HCT116 (cell line): Measurements from ENCODE around the gene CHD2. TPM values are rescaled to one million over a fixed set of nuclear protein-coding genes. Genes with fewer than 3 reads are reported as not detected.

Experiments used
- ATAC-seq: fragments of 200-7000 bp; cut with Tn5 transposase; 2 replicates; pipeline ENCODE4 v1.9.1; 2020; ENCODE audit warnings: mild to moderate bottlenecking, moderate library complexity
- BruUV-seq: library from RNA; stranded (reverse); fragments of 400-500 nt; replicated peaks from 2 replicates; lab custom pipeline; 2021; lab: Mats Ljungman, UMichigan
- CTCF ChIA-PET: fragments of 300-600 bp; sonication (Branson Sonifier 250); formaldehyde crosslinking; loops from one replicate; lab custom pipeline; 2021; ENCODE audit warnings: antibody characterized with exemption; lab: Charles Lee
- POLR2A ChIA-PET: fragments of 300-600, 350-600 bp; sonication (Branson Sonifier 250); formaldehyde crosslinking; loops from one replicate; lab custom pipeline; 2021; ENCODE audit warnings: antibody characterized with exemption; lab: Charles Lee
- RAD21 ChIA-PET, 2 experiments: fragments of 300-600 bp; sonication (Branson Sonifier 250); formaldehyde crosslinking; loops; one replicate each; lab custom pipeline; 2023; ENCODE audit warnings: low total read pairs in 2 of 2; ENCODE audit not compliant: uncharacterized antibody in 2 of 2, unreplicated experiment in 2 of 2, low non-redundant PET in 1 of 2; lab: Charles Lee
- DNase-seq: peaks from one replicate; pipeline ENCODE4 v3.0.0-alpha.2; 2010; ENCODE audit warnings: low read depth, low spot score
- H2AFZ ChIP-seq: fragments of 200-600 bp; shearing (Covaris generic), sonication (generic); 2 replicates; pipeline ENCODE4 v1.6.1; 2017; ENCODE audit warnings: low read depth, mixed run types, mixed read lengths, antibody characterized with exemption, low read length; ENCODE audit not compliant: poor library complexity, severe bottlenecking
- H3K27ac ChIP-seq: 2 replicates; pipeline ENCODE4 v1.5.1; 2012; ENCODE audit warnings: low read depth, low read length
- H3K27me3 ChIP-seq: fragments of 200-600 bp; sonication (generic); 2 replicates; pipeline ENCODE4 v1.6.1; 2016; ENCODE audit warnings: mixed run types, low read length, mixed read lengths; ENCODE audit not compliant: insufficient read depth
- H3K36me3 ChIP-seq, 2 experiments: fragments of 200-500 bp in 1 of 2; fragments of 200-600 bp in 1 of 2; sonication (Bioruptor generic) in 1 of 2; sonication (generic) in 1 of 2; 2 replicates each; pipeline versions ENCODE4 v1.5.1 to v1.6.1; 2014 to 2016; ENCODE audit warnings: low read length in 2 of 2, inconsistent platforms in 1 of 2, mixed read lengths in 1 of 2, mixed run types in 1 of 2; ENCODE audit not compliant: insufficient read depth in 2 of 2, control insufficient read depth in 1 of 2
- H3K4me1 ChIP-seq, 2 experiments: fragments of 200-600 bp in 1 of 2; sonication (generic) in 1 of 2; 2 replicates each; pipeline versions ENCODE4 v1.5.1 to v1.6.1; 2012 to 2017; ENCODE audit warnings: low read length in 2 of 2, inconsistent platforms in 1 of 2, mild to moderate bottlenecking in 1 of 2, mixed read lengths in 1 of 2, mixed run types in 1 of 2, moderate library complexity in 1 of 2; ENCODE audit not compliant: insufficient read depth in 2 of 2, control insufficient read depth in 1 of 2
- H3K4me2 ChIP-seq: fragments of 200-600 bp; sonication (generic); 2 replicates; pipeline ENCODE4 v1.6.1; 2017; ENCODE audit warnings: mixed run types, low read length, mixed read lengths
- H3K4me3 ChIP-seq, 2 experiments: fragments of 200-600 bp in 1 of 2; sonication (generic) in 1 of 2; replicated peaks in 1 of 2; 2 replicates each; pipeline ENCODE4 v1.5.1; 2011 to 2016; ENCODE audit warnings: low read length in 2 of 2, control low read depth in 1 of 2, low read depth in 1 of 2, mild to moderate bottlenecking in 1 of 2, mixed read lengths in 1 of 2, mixed run types in 1 of 2
- H3K79me2 ChIP-seq: fragments of 200-600 bp; sonication (generic); 2 replicates; pipeline ENCODE4 v1.6.1; 2017; ENCODE audit warnings: mild to moderate bottlenecking, mixed run types, low read length, moderate library complexity, mixed read lengths; ENCODE audit not compliant: insufficient read depth
- H3K9ac ChIP-seq: fragments of 200-600 bp; sonication (generic); 2 replicates; pipeline ENCODE4 v1.6.1; 2016; ENCODE audit warnings: low read length, mixed read lengths
- H3K9me2 ChIP-seq: fragments of 200-600 bp; sonication (generic), shearing (Covaris generic); 2 replicates; pipeline ENCODE4 v1.6.1; 2017; ENCODE audit warnings: mixed run types, mild to moderate bottlenecking, moderate library complexity; ENCODE audit not compliant: insufficient read depth
- H3K9me3 ChIP-seq, 2 experiments: fragments of 200-500 bp in 1 of 2; fragments of 200-600 bp in 1 of 2; sonication (Bioruptor generic) in 1 of 2; sonication (generic) in 1 of 2; 2 replicates each; pipeline ENCODE4 v1.6.1; 2014 to 2017; ENCODE audit warnings: low read length in 2 of 2, mixed read lengths in 2 of 2, inconsistent platforms in 1 of 2, low read depth in 1 of 2, mild to moderate bottlenecking in 1 of 2, mixed run types in 1 of 2, moderate library complexity in 1 of 2; ENCODE audit not compliant: control insufficient read depth in 1 of 2, insufficient read depth in 1 of 2
- H4K20me1 ChIP-seq: fragments of 200-600 bp; sonication (generic), shearing (Covaris generic); 2 replicates; pipeline ENCODE4 v1.6.1; 2017; ENCODE audit warnings: mixed run types, mild to moderate bottlenecking, moderate library complexity; ENCODE audit not compliant: insufficient read depth
- CEBPB ChIP-seq: IDR thresholded peaks from 2 replicates; pipeline ENCODE4 v1.6.1; 2012; ENCODE audit warnings: low read depth
- MAX ChIP-seq: IDR thresholded peaks from 2 replicates; pipeline ENCODE4 v1.6.1; 2012
- RAD21 ChIP-seq: IDR thresholded peaks from 2 replicates; pipeline ENCODE4 v1.6.1; 2012; ENCODE audit warnings: low read depth, mild to moderate bottlenecking
- SIN3A ChIP-seq: IDR thresholded peaks from 2 replicates; pipeline ENCODE4 v1.6.1; 2012; ENCODE audit warnings: low read depth
- SP1 ChIP-seq: IDR thresholded peaks from 2 replicates; pipeline ENCODE4 v1.6.1; 2012; ENCODE audit warnings: low read depth
- ZBTB33 ChIP-seq: IDR thresholded peaks from 2 replicates; pipeline ENCODE4 v1.6.1; 2011; ENCODE audit warnings: mild to moderate bottlenecking, low read length, moderate library complexity; ENCODE audit not compliant: insufficient replicate concordance; ENCODE audit errors: extremely low read depth
- intact Hi-C: fragments of 100-400 bp; cut with micrococcal nuclease; formaldehyde crosslinking; loops from 2 replicates; pipeline ENCODE4 v1.10.0; 2022
- total RNA-seq: library from RNA; stranded (reverse); gene quantifications from one replicate; pipeline ENCODE4 v1.2.1, GENCODE V29; 2021; ENCODE audit not compliant: unreplicated experiment

CHD2 gene
- total RNA-seq, 1 experiment from 2014 or later = 116 TPM

- TF ChIP-seq MAX = no peak
- TF ChIP-seq RAD21 = no peak
- TF ChIP-seq CEBPB = no peak
Measured at GRCh38 chr15:92892201-92892555, 7.9 kb upstream of the CHD2 start (continued).

- no peaks in the 10 kb centered on the region for H3K27me3 ChIP-seq
- no peak overlapping the region for H2AFZ ChIP-seq
- ChIA-PET POLR2A (interaction anchor here (2.5 kb wide), 1 partner anchor 11 kb away, joined by 9 read pairs; no protein-coding TSS in a partner anchor), CTCF (no interaction called here)
- no peak overlapping the region for H3K9ac ChIP-seq
- no peak overlapping the region for H3K27ac ChIP-seq
- H3K36me3 ChIP-seq = peaks cover 45 to 69% of the 10 kb centered on the region in 2 experiments
- ATAC-seq (no peak), DNase-seq (no peak)
- H3K9me3 ChIP-seq = no peaks in the 10 kb centered on the region
- H4K20me1 ChIP-seq = peaks cover 9% of the 10 kb centered on the region; the same call in 1 of the 2 replicates
- peaks cover 0 to 4% of the 10 kb centered on the region in 2 experiments; a peak in 1 of 4 replicates for H3K4me1 ChIP-seq
- 0 out of 2 replicates have a peak, but pooled peaks cover 4% of the 10 kb centered on the region for H3K9me2 ChIP-seq
- H3K4me3 ChIP-seq = no peak overlapping the region
- intact Hi-C loops = no loop called here
- no peak overlapping the region for H3K4me2 ChIP-seq
- TF ChIP-seq SIN3A (no peak), SP1 (no peak), ZBTB33 (no peak), RAD21 (no peak)
- TF ChIP-seq, all 23 proteins: peak for 0
- peaks cover 100% of the 10 kb centered on the region for H3K79me2 ChIP-seq
- RAD21 ChIA-PET = no interaction called here
- BruUV-seq = no TSS peak
Measured at GRCh38 chr15:92893200-92893599, 6.9 kb upstream of the CHD2 start.
